DMS53 (cell line): ENCODE data around the gene AMN1.

Source experiments
- DNase-seq: peaks from one replicate; lab custom pipeline; 2025; lab: John Stamatoyannopoulos, UW

The AMN1 gene

DNA sequence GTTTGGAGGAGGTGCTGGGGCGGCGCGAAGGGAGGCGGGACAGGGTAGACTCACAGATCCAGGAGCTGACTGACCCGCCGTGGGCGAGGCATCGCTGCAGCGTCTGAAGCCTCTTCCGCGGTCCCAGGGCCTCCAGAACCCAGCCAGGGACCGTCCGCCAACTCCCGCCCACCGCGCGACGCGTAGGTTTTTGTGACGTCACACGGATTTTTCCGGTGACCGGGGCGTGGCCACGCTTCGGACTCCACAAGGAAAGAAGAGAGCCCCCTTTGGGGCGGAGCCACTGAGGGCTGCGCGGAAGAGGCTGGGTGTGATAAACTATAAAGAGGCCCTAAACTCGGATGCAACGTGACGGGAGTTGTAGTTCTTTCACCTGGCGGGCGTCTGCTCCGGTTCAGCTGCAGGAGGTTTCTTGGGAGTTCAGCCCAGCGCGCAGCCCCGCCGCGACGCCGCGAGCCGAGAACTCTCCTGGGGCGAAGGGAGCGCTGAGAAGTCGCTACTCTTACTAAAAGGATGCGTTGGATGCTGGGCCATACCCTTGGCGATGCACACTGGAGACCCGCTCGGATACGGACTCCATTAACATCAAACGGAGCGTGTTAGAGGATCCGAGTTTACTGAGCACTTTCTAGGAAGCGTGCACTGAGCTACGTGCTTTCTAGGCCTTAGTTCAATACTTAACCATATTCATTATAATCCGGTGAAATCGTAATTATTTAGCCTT, at the start of gene AMN1:
TSS of gene AMN1 (minus strand) at position 105 of the 724 bp plus-strand sequence. CDS start at position 92, 13 bp downstream.
- peak; percentile 100 for DNase-seq

DNA sequence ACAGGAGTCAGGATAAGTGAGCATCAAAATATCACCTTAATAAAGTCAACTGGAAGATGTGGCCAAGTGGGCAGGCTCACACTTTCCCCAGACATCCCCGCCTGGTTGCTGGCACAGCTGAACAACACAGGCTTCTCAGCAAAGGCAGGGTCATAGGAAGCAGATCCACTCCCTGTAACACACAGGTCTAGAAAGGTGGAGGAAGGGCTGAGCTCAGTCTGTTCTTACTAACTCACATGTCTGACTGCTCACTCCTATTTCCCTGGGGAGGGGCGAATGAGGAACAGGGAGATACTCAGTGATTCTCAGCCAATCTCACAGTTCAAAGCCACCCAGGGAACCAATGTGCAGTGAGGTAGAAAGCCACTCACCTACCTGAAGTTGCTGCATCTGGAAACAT, 45.0 kb upstream of the AMN1 start:
- peak; percentile 52 for DNase-seq

DNA sequence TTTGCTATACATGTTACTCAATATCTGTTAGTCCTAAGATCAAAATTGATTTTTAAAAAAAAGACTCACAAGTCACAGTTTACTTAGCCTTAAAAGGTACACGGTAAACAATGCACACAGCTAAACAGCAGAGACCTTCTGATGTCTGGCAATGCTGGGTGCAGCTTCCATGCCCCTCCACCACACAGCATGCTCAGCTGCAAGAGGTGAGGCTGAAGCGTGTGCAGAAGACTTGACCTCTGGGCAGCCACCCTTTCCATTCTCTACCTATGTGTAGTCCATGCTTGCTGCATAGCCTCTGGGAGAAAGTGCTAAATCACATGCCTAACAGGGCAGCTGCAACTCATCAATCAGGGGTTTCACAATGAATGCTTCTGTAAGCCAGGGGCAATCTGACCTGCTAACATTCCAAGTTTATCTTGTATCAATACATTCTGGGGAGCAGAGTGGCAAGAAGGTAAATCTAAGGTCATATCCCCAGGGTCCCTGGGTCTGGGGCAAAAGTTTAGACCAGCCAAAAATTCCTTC, 44.5 kb upstream of the AMN1 start:
- peak; percentile 63 for DNase-seq

DNA sequence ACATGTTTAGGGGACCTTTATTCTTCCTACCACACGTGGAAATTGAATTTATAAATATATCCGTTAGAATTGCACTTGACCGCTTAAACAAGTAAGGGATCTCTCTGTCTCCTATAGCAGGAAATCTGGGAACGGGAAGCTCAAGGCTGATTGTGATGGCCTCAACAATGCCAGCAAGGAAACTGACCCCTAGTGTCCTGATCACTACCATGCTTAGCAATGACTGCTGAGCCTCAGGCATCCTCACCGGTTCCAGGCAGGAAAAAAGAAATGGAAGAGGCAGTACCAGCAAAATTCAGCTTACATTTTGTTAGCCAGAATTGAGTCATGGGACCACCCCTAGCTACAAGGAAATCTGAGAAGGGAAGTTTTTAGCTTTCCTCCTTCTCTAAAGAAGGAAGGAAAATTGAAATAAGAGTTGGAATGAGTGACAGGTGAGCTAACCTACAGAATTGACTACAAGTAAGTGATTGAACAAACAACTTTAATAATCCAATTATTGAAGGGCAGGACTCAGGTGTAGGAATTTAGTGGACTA, 43.9 kb upstream of the AMN1 start:
- DNase-seq = peak; percentile 44

DNA sequence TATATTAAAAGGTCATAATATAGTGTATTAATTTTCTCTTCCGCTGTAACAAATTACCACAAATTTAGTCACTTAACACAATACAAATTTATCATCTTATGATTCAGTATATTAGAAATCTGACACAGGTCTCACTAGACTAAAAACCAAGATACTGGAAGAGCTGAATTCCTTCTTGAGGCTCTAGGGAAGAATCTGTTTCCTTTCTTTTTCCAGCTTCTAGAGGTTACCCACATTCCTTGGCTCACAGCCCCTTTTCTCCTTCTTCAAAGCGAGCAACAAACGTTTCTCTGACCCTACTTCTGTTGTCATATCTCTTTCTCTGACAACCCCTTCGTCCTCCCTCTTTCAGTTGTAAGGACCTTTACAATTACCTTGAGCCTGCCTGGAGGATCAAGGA, 43.4 kb upstream of the AMN1 start:
- no peak for DNase-seq

DNA sequence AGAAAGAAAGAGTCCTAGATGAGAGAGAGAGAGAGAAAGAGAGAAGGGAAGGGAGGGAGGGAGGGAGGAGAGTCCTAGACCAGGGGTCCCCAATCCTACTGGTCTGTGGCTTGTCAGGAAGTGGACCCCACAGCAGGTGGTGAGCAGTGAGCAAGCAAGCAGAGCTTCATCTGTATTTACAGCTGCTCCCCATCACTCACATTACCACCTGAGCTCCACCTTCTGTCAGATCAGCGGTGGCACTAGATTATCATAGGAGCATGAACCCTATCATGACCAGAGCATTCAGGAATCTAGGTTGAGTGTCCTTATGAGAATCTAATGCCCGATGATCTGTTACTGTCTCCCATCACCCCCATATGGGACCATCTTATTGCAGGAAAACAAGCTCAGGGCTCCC, 39.2 kb upstream of the AMN1 start:
- DNase-seq = peak; percentile 85

DNA sequence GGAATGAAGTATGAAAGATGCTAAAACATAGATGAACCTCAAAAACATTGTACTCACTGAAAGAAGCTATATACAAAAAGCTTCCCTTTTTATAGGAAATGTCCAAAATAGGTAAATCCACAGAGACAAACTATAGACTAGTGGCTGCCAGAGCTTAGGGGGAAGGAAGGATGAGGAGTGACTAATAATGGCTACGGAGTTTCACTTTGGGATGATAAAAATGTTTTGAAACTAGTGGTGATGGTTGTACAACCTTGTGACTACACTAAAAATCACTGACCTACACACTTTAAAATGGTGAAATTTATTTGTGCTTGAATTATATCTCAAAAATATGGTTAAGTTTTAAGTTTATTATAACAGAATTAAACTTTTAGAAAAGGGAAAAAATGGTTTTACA, 37.1 kb upstream of the AMN1 start:
- DNase-seq = no peak

DNA sequence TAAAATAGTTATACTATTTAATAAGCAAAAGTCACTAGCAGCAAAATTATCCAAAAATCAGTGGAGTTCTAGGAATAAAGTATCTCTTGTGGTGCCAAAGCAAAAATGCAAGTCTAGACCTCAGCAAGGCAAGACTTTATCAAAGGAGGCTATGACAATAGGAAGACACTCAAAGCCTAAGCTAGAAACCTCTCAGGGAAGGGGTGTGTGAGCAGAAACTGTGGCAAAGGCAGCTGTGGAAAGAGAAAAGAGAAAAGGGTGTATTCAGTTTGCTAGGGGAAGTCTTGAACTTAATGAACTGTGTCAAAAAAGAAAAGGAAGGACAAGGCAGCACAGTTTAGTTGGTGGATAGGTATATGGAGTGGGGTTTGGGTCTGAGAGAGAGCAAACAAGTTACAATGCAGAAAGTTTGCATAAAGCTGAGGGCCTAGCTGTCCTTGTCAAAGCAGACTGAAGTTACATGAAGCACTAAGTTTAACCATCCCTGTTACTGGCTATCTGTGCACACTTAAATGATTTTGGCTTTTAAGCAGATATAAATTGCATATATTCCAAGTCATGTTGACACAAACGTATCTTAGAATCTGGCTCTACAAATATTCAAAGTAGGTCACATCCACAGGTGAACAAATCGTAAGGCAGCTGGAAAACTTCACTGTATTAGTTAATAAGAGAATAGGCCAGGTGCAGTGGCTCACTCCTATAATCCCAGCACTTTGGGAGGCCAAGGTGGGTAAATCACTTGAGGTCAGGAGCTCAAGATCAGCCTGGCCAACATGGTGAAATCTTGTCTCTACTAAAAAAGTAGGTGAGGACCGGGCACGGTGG, 31.0 kb upstream of the AMN1 start:
- peak; percentile 73 for DNase-seq

DNA sequence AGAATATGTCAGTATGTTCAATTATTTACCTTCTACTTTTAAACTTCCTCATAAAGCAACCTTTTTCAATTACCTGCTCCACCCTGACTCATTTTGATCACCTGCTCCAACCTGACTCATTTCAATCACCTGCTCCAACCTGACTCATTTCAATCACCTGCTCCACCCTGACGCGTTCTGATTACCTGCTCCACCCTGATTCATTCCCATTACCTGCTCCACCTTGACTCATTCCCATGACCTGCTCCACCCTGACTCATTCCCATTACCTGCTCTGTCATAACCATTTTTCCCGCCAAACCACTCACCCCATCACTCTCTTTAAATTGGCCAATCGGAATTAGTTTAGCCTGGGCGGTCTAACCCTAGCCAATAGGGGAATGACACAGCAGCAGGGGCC, 29.5 kb upstream of the AMN1 start:
- peak; percentile 76 for DNase-seq

DNA sequence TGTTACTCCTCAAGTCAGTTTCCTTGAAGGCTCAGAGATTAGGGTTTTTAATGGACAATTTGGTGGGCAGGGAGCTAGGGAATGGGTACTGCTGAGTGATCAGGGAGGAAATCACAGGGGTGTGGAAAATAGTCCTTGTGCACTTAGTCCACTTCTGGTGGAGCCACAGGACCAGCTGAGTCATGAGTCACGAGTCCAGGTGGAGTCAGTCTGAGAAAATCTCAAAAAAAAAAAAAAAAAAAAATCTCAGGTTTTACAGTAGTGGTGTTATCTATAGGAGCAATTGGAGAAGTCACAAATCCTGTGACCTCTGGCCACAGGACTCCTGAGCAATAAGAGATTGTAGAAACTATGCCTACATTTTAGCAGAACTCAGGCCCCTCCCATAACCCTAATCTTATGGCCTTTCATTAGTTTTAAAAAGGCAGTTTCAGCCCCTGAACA, 28.2 kb upstream of the AMN1 start:
- DNase-seq = peak; percentile 97

DNA sequence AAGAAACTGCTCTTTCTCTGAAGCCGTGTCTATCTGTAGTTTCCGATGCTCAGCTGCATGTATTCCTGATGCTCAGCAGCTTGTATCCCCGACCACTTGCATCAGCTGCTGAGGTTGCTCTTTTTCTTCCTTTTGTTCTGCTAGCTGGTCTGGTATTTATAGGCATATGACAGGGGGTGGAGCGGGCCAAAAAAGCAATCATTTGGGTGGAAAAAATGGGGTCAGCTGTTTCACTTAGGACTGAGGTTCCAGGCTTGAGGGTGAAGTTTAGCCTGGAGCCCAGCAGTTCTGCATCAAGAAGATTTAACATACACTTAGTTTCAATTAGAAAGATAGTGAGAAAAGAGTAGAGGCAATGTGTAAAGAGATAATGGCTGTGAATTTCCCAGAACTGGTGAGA, 23.6 kb upstream of the AMN1 start:
- peak; percentile 64 for DNase-seq

DNA sequence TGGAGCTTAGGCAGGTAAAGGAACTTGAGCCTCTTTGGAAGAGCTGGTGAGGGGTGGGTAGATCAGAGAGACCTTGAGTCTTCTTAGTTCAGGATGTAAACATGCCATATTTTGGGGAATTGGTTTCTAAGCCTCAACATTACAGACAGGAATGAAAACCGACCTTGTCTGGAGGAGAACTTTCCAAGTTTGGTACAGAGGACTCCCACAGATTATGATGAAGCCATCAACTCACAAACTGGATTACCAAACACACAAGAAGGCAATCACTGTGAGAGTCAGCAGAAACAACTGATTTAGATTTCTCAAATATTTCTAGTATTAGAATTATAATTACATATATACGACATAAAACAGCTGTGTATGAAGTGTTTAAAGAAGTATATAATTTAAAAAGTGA, 22.3 kb upstream of the AMN1 start:
- no peak for DNase-seq

DNA sequence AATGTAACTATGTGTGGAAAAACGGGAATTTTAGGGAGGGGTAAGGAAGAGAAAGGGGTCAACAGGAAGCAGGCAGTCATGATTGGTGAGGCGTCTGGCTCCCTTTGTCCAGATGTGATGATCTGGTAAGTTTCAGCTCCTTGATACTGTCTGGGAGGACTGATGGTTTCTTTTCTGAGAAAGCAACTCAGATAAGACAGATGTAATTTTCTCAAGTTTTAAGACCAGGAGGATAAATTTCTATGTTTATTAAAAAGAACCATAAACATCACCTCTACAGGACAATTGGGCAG, 21.9 kb upstream of the AMN1 start:
- DNase-seq = peak; percentile 50

DNA sequence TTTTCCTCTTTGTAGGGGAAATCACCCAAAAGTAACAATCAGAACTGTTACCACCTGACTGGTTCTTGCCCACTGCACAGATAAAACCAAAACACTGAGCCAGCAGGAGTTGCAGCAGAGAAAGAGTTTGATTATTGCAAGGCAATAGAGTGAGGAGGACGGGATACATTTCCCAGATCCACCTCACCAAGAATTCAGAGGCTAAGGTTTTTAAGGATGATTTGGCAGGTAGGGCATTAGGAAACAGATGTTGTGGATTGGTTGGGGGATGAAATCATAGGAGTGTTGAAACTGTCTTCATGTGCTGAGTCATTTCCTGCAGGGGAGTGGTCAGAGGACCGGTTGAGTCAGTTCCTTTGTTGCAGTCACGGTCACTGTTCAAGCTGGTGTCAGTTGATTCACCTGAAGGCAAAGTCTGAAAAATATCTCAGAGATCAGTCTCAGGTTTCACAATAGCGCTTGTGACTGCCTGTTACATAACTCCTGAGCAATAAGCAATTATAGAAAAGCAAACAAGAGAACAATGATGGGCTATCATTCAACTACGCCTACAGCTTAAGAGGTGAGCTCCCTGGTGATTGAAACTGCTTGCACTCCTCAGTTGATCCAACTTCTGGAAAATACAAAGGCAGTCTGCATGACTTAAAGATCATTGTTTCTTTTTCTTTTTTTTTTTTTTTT, 20.3 kb upstream of the AMN1 start:
- peak; percentile 100 for DNase-seq

DNA sequence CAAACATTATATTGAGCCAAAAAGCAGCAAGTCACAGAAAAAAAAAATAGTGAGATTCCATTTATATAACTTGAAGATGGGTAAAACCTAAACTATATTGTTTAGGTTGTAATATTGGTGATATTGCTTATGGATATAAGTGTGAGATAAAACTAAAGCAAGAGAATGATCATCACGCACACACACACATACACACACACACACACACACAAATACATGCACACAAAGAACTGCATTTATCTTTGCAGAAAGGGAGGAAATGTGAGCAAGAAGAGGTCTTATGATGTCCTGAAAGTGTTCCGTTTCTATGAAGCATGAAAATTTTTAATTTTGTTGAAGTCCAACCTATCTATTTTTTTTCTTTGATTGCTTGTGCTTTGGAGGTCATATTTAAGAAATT, 16.4 kb upstream of the AMN1 start:
- DNase-seq = peak; percentile 32

DNA sequence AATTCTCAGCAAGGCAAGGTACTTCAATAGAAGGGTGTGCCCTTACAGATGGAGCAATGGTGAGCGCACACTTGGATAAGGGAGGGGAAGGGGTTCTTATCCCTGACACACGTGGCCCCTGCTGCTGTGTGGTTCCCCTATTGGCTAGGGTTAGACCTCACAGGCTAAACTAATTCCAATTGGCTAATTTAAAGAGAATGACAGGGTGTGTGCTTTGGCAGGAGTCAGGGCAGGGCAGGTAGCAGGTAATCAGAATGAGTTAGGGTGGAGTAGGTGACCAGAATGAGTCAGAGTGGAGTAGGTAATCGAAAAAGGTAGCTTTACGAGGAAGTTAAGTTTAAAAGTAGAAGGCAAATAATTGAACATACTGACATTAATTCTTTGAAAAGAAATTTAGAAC, 15.5 kb upstream of the AMN1 start:
- DNase-seq = peak; percentile 53

DNA sequence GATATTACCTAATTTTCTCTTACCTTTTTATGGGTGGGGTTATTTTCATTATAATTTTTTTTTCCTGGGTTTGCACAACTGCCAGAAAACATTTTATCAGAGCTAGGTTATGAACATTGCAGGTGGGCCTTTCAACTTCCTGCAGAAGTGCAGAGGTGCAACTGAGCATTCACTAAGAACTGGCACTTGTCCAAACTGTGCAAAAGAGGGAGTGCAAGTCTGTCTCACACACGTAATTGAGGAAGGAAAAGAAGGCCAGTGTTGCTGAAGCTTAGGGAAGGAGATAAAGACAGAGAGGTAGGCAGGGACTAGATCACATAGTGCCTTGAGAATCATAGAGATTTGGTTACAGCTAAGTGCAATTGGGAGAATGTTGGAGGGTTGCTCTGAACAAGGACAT, 14.1 kb upstream of the AMN1 start:
- peak; percentile 46 for DNase-seq

DNA sequence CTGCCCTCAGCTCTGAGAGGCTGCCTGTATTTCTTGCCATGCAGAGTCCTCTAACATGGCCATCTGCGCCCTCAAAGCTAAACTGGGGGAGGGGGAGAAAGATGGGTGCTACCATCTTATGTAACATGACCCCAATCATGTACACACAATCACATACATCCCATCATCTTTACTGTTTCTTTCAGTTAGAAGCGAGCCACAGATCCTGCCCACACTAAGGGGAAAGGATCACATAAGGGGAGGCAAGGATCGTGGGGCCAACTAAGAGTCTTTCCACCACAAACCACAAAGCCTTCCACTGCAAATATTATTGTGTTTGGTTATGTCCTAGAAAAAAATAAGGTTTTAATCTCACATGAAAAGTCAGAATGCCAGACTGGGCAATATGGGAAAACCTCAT, 11.8 kb upstream of the AMN1 start:
- no peak for DNase-seq

DNA sequence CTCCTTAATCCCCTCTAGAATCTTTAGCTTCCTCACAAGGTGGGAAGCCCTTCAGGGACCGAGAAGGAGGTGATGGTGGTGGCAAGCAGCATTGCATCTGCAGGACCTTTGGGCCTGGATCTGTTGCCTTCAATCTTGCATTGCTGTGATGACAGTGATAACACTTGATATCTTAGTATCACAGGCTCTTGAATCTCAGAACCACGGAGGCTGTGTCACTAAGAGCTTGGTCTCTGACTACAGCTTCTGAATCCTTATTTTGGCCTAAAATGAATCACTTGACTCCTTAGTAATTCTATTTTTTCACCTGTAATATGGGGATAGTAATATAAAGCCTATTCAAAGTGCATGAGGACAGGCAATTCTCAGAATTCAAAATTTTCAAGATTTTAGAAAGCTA, 8.9 kb upstream of the AMN1 start:
- no peak for DNase-seq

DNA sequence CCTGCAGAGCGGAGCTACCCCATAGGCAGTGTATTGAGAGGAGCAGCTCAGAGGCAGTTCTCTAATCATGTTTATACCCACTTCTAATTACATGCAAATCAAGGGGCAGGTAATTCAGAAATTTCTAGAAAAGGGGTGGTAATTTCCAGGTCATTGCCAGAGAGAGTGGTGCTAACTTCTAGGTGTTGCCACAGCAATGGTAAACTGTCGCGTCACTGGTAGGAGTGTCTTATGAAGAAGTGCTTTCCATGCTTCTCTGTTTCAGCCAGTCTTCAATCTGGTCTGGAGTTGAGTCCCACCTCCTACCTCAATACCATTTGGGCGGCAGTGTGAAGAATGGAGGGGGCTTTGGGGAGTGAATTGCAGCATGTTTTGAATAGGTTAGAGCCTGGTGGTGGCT, 8.5 kb upstream of the AMN1 start:
- DNase-seq = peak; percentile 31

DNA sequence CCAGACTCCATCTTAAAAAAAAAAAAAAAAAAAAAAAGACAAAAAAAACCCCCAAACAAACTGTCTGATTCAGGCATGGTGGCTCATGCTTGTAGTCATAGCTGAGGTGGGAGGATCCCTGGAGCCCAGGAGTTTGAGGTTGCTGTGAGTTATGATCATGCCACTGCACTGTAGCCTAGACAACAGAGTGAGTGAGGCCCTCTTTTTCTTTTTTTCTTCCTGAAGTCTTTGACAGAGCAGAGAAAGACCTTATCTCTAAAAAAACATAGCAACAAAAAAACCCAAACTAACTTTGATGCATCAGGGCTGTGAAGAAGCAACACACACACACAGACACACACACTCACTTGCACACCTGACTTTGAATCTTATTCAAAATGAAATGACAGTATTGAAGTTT, 7.7 kb upstream of the AMN1 start:
- peak; percentile 66 for DNase-seq
